Measurements from ENCODE around the gene TRAF3IP1.
A peak's percentile ranks its signal among the peaks of the same experiment; 100 is the strongest.

Gene TRAF3IP1

DNA sequence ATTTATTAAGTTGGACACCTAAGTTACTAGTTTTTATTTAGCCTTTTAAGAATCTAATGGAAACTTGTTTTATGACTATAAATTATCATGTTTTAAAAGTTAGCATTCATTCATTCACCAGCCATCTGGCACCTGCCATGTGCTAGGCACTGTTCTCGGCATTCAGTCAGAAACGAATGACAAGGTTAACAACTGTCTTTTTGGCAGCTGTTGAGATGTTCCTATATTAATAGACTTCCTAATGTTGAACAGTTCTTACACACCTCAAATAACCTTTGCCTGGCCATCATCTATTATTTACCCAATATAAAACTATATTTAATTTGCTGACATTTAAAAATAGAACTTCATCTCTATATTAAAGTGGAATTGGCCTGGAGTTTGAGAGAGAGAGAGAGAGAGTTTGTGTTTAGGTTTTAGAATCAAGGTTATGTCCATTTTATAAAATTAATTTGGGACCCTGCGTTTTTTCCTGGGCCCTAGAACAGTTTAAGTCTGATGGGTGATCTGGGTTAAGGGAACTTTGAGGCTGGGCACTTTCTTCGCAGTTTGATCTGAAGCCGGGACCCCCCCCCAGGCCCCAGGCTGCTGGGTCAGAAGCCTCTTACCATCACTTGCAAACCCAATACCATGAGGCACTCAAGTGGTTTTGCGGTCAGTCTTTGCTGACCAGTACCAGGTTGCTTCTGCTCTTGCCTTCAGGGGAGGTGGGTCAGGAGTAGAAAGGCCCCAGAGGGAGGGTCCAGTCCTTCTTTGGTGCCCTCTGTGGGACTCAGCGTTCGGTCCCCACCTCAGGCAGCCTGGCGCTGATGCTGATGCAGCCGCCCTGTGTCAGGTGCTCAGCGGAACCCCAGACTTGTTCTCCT is 58.1 kb downstream of the TRAF3IP1 start:
- Histone ChIP-seq H3K4me1 (ENCODE audit: control insufficient read depth, low read depth, low read length) (peaks cover 12% of the 10 kb centered on the region), H3K27me3 (ENCODE audit: control insufficient read depth, insufficient read depth, low read length) (no peaks in the 10 kb centered on the region), H3K4me3 (ENCODE audit: low read length) (no peak overlapping the region), H3K36me3 (ENCODE audit: control insufficient read depth, low read depth, low read length) (no peaks in the 10 kb centered on the region), H3K27ac (ENCODE audit: low read length) (no peak overlapping the region), H3K9me3 (ENCODE audit: control insufficient read depth, low read depth, low read length) (no peaks in the 10 kb centered on the region), H3K9ac (ENCODE audit: low read length) (no peak overlapping the region)

DNA sequence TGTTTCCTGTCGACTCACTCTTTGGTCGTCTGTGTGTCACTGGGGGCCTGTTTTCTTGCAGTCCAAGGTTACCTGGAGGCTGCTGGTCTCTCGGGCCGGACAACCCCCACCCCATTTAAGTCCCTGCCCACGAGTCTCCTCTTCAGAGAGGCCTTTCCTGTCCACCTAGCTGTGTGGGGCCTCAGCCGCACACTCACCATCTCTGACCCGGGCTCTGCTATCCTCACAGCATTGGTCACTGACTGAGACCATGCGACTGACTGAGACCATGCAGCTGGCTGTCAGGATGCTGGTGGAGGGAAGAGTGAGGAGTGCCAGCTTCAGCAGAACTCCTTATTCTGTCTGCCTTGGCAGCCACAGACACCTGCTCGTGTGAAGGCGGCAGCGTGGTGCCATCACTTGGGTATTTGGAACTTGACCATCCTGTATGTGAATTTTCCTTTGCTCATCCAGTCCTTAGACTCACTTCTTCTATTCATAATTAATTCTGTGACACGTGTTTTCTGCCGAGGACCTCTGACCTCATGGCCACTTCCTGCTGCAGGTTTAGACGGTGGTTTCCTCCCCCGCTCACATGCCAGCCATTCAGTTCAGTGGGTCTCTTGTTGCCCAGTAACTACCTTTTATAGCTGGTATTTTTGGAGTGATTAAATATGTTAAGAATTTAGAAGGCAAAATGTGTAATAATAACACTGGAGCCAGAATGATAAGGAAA is 58.9 kb downstream of the TRAF3IP1 start:
- Histone ChIP-seq H3K9ac (ENCODE audit: low read length) (no peak overlapping the region), H3K4me1 (ENCODE audit: control insufficient read depth, low read depth, low read length) (peaks cover 12% of the 10 kb centered on the region), H3K27me3 (ENCODE audit: control insufficient read depth, insufficient read depth, low read length) (no peaks in the 10 kb centered on the region), H3K27ac (ENCODE audit: low read length) (no peak overlapping the region), H3K4me3 (ENCODE audit: low read length) (no peak overlapping the region), H3K36me3 (ENCODE audit: control insufficient read depth, low read depth, low read length) (no peaks in the 10 kb centered on the region), H3K9me3 (ENCODE audit: control insufficient read depth, low read depth, low read length) (no peaks in the 10 kb centered on the region)

DNA sequence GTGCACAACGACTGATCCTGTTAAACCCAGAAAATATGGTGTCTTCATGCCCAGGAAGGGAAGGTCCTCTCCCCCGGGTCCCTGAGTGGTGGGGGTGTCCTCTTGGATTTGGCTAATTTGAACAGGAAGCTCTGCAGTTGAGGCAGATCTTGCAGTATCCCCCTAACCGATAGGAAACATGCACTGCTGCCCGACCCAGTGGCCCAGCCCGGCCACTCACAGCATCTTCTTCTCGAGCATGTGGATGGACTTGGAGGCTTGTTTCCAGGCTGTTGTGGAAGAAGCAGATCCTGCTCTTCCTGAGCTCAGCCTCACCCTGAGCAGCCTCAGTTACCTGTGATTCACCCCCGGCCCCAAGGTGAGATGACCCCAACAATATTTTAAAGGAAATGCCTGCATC is 60.0 kb downstream of the TRAF3IP1 start:
- no peaks in the 10 kb centered on the region for H3K36me3 ChIP-seq (ENCODE audit: control insufficient read depth, low read depth, low read length)
- no peaks in the 10 kb centered on the region for H3K9me3 ChIP-seq (ENCODE audit: control insufficient read depth, low read depth, low read length)
- peaks cover 12% of the 10 kb centered on the region for H3K4me1 ChIP-seq (ENCODE audit: control insufficient read depth, low read depth, low read length)
- H3K27me3 ChIP-seq (ENCODE audit: control insufficient read depth, insufficient read depth, low read length), result no peaks in the 10 kb centered on the region
- H3K4me3 ChIP-seq (ENCODE audit: low read length), result no peak overlapping the region
- no peak overlapping the region for H3K9ac ChIP-seq (ENCODE audit: low read length)
- peak overlapping the region; percentile 47 for H3K27ac ChIP-seq (ENCODE audit: low read length)

DNA sequence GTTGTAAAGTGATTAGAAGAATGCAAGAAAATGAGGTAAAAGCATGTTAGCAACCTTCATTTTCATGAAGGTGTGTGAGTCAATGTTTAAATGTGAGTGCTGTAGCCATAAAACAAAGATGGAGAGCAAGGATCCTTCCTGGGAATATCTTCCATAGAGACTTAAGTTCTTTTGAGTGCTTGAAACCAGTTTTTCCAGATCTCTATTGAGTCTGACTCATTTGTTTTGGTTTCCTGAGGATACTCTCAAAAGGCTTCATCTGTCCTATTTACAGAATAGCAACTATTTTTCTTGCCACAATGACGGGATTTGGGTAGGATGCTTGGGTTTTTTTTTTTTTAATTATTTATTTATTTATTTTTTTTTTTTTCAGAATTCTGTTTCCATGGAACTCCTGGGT is 60.5 kb downstream of the TRAF3IP1 start:
- Histone ChIP-seq H3K27ac (ENCODE audit: low read length) (peak overlapping the region; percentile 47), H3K4me3 (ENCODE audit: low read length) (no peak overlapping the region), H3K9me3 (ENCODE audit: control insufficient read depth, low read depth, low read length) (no peaks in the 10 kb centered on the region), H3K9ac (ENCODE audit: low read length) (no peak overlapping the region), H3K27me3 (ENCODE audit: control insufficient read depth, insufficient read depth, low read length) (no peaks in the 10 kb centered on the region), H3K36me3 (ENCODE audit: control insufficient read depth, low read depth, low read length) (no peaks in the 10 kb centered on the region), H3K4me1 (ENCODE audit: control insufficient read depth, low read depth, low read length) (peaks cover 12% of the 10 kb centered on the region)

DNA sequence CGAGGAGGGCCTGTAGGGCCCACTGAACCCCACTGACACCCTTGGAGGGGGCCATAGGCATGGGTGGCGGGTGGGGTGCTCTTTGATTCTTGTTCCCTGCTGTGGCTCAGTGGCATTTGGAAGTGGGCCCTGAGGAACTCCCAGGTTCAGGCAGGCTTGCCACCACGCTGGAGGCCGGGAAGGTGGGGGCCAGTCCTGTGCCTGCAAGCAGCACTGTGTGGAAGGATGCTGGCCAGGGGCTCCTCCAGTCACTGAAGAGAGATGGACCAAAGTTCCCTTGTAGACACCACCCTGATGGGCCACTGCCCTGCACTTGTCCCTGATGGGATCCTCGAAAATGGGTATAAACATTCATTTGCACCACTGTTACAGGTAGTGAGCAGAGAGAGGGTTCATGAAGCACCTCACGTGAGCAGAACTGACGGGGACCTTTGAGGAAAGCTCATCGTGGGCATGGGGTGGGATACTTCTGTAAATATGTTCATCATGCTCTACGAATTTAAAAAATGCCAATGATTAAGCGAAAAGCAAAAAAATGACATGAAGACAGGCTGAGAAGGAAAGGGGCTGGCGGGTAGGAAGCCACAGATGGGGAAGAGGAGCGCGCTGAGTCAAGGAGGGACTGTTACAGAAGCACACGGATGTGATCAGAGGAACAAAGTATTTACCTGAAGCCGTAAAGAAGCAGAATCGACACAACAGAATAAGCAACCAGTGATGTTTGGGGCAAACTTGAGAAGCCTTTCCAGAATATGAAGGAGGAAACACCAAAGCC is 61.2 kb downstream of the TRAF3IP1 start:
- no peak overlapping the region for H3K27ac ChIP-seq (ENCODE audit: low read length)
- no peaks in the 10 kb centered on the region for H3K36me3 ChIP-seq (ENCODE audit: control insufficient read depth, low read depth, low read length)
- H3K9me3 ChIP-seq (ENCODE audit: control insufficient read depth, low read depth, low read length), result no peaks in the 10 kb centered on the region
- H3K4me3 ChIP-seq (ENCODE audit: low read length), result no peak overlapping the region
- peaks cover 12% of the 10 kb centered on the region for H3K4me1 ChIP-seq (ENCODE audit: control insufficient read depth, low read depth, low read length)
- H3K9ac ChIP-seq (ENCODE audit: low read length), result no peak overlapping the region
- H3K27me3 ChIP-seq (ENCODE audit: control insufficient read depth, insufficient read depth, low read length), result no peaks in the 10 kb centered on the region

DNA sequence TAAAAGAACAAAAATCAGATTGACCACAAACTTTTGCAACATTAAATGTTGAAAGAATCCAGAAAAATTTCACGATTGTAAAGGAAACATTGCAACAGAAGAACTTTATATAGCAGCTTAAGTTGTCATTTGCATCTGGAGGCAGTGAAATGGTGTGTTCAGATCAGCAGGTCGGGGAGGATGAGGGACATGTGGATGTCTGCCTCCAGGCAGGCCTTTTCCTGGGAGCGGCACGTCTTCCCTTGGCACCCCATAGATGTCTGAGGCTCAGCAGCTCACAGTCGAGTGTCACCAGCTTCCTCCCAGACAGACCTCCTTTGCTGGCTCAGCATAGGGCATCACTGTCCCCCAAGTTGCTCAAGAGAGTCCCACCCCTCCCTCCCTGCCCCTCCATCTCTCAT is 62.1 kb downstream of the TRAF3IP1 start:
- Histone ChIP-seq H3K27ac (ENCODE audit: low read length) (no peak overlapping the region), H3K36me3 (ENCODE audit: control insufficient read depth, low read depth, low read length) (no peaks in the 10 kb centered on the region), H3K9me3 (ENCODE audit: control insufficient read depth, low read depth, low read length) (no peaks in the 10 kb centered on the region), H3K4me1 (ENCODE audit: control insufficient read depth, low read depth, low read length) (peaks cover 12% of the 10 kb centered on the region), H3K9ac (ENCODE audit: low read length) (no peak overlapping the region), H3K4me3 (ENCODE audit: low read length) (no peak overlapping the region), H3K27me3 (ENCODE audit: control insufficient read depth, insufficient read depth, low read length) (no peaks in the 10 kb centered on the region)

DNA sequence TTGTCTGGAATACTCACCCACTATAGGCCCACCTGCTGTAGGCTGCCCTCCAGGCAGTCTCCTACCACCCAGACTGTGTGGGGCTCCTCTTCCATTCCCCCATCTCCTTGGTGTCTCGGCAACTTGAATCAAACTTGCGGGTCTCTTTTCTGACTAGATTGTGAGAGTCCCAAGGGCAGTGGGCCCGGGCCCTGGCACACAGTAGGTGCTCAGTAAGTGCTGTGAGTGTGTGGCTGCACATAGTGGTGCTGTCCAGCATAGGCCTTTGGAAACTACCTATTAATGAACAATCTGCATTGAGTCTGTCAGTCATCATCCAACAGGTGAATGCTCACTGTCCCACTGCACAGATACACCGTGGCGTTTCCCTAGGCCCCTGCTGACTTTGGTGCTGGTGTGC is 62.8 kb downstream of the TRAF3IP1 start:
- Histone ChIP-seq H3K36me3 (ENCODE audit: control insufficient read depth, low read depth, low read length) (no peaks in the 10 kb centered on the region), H3K27me3 (ENCODE audit: control insufficient read depth, insufficient read depth, low read length) (no peaks in the 10 kb centered on the region), H3K9me3 (ENCODE audit: control insufficient read depth, low read depth, low read length) (no peaks in the 10 kb centered on the region), H3K4me3 (ENCODE audit: low read length) (no peak overlapping the region), H3K27ac (ENCODE audit: low read length) (no peak overlapping the region), H3K9ac (ENCODE audit: low read length) (no peak overlapping the region), H3K4me1 (ENCODE audit: control insufficient read depth, low read depth, low read length) (peaks cover 12% of the 10 kb centered on the region)

DNA sequence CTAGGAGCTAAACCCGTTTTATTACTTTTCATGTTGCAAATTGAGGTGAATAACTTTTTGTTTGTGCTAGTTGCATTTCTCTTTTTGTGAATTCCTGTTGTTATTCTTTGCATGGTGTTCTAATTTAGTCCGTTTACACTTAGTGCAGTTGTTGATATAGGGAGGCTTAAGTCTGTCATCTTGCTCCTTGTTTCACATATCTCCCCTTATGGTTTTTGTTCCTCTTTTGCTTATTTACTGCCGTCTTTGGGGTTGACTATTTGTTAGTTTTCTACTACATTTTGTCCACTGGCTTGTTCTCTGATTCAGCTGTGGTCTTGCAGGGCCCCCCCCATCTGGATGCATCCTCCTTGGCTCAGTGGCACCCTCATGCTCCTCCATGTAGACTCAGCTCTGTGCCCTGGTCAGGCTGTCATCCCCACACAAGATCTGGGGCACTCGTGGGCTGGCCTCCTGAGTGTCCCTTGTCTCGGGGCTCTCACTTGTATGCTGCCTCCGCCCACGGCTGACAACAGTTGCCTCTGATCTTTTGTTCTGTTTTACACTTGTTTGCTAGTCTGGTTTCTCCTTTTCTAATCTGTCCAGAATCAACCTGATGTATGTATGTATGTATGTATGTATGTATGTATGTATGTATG is 63.5 kb downstream of the TRAF3IP1 start:
- Histone ChIP-seq H3K4me1 (ENCODE audit: control insufficient read depth, low read depth, low read length) (peaks cover 12% of the 10 kb centered on the region), H3K4me3 (ENCODE audit: low read length) (no peak overlapping the region), H3K27me3 (ENCODE audit: control insufficient read depth, insufficient read depth, low read length) (no peaks in the 10 kb centered on the region), H3K36me3 (ENCODE audit: control insufficient read depth, low read depth, low read length) (no peaks in the 10 kb centered on the region), H3K9me3 (ENCODE audit: control insufficient read depth, low read depth, low read length) (no peaks in the 10 kb centered on the region), H3K9ac (ENCODE audit: low read length) (no peak overlapping the region), H3K27ac (ENCODE audit: low read length) (no peak overlapping the region)

DNA sequence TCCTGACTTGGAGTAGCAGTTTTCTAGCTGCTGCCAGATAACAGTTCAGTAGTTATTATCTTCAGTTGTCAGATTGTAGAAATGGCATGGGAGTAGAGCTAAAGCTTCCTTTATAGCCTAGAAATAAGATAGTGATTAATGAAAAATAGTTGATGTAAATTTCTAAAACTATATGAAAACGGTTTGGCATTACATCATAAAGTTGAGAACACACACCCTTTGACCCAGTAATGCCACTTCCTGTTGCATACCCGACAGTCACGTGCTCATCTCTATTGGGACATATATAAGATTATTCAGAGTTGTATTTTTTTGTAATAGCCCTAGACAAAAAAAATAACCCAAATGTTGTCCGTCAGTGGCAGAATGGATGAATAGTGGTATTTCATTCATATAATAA is 67.0 kb downstream of the TRAF3IP1 start:
- no peaks in the 10 kb centered on the region for H3K27me3 ChIP-seq (ENCODE audit: control insufficient read depth, insufficient read depth, low read length)
- no peak overlapping the region for H3K9ac ChIP-seq (ENCODE audit: low read length)
- H3K4me3 ChIP-seq (ENCODE audit: low read length), result no peak overlapping the region
- no peaks in the 10 kb centered on the region for H3K4me1 ChIP-seq (ENCODE audit: control insufficient read depth, low read depth, low read length)
- H3K36me3 ChIP-seq (ENCODE audit: control insufficient read depth, low read depth, low read length), result no peaks in the 10 kb centered on the region
- H3K9me3 ChIP-seq (ENCODE audit: control insufficient read depth, low read depth, low read length), result no peaks in the 10 kb centered on the region
- H3K27ac ChIP-seq (ENCODE audit: low read length), result no peak overlapping the region

DNA sequence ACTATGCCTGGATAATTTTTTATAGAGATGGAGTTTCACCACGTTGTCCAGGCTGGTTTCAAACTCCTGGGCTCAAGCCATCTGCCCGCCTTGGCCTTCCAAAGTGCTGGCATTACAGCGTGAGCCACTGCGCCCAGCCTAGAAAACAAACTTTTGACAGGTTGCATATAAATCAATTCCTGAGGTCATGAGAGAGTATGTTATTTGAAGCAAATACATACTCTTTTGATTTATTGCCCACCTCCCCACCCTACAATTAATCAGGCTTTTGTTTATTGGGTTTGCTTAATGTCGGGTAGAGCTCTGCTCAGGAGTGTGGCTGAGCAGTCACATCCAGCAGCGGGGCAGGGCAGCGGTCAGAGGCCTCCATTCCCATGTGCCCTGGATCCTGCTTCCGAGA is 68.5 kb downstream of the TRAF3IP1 start:
- no peaks in the 10 kb centered on the region for H3K9me3 ChIP-seq (ENCODE audit: control insufficient read depth, low read depth, low read length)
- no peaks in the 10 kb centered on the region for H3K4me1 ChIP-seq (ENCODE audit: control insufficient read depth, low read depth, low read length)
- H3K27me3 ChIP-seq (ENCODE audit: control insufficient read depth, insufficient read depth, low read length), result no peaks in the 10 kb centered on the region
- no peak overlapping the region for H3K9ac ChIP-seq (ENCODE audit: low read length)
- H3K4me3 ChIP-seq (ENCODE audit: low read length), result no peak overlapping the region
- no peak overlapping the region for H3K27ac ChIP-seq (ENCODE audit: low read length)
- H3K36me3 ChIP-seq (ENCODE audit: control insufficient read depth, low read depth, low read length), result no peaks in the 10 kb centered on the region

DNA sequence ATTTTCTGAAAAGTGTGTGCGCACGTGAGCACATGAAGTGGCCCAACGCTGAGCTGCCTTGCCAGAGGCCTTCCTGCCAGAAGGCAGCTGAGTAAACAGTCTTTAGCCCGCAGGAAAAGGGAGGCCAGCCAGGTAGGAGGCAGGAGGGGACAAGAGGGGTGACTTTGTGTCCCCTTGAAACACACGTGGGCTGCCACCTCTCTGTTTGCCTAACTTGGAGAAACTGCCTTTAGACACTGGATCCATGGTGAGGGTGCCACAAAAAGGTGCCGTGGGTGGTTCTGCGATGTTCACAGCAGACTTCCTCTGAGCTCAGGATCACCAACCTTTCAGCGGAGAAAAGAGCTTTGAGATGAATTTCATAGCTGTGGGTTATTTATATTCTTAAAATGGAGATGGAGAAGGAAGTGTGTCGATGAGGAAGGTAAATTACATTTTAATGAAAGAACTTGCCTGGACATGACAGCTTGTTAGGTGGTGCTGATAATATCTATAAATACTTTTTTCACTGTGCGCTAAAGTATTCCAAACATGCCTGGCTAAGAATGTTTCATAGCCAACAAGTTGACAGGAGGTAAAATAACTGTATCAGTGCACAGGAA is 69.8 kb downstream of the TRAF3IP1 start:
- Histone ChIP-seq H3K27ac (ENCODE audit: low read length) (no peak overlapping the region), H3K9ac (ENCODE audit: low read length) (no peak overlapping the region), H3K36me3 (ENCODE audit: control insufficient read depth, low read depth, low read length) (no peaks in the 10 kb centered on the region), H3K9me3 (ENCODE audit: control insufficient read depth, low read depth, low read length) (no peaks in the 10 kb centered on the region), H3K27me3 (ENCODE audit: control insufficient read depth, insufficient read depth, low read length) (no peaks in the 10 kb centered on the region), H3K4me1 (ENCODE audit: control insufficient read depth, low read depth, low read length) (no peaks in the 10 kb centered on the region), H3K4me3 (ENCODE audit: low read length) (no peak overlapping the region)
